Mesangial cell (primary cell): ENCODE results near the gene CCS. TPM values are rescaled to one million over a fixed set of nuclear protein-coding genes. Genes with fewer than 3 reads are reported as not detected.

ENCODE experiments used
- total RNA-seq: library from RNA; depleted of rRNA; stranded (reverse); fragments of >200 nt; gene quantifications from 2 replicates; pipeline ENCODE4 v1.2.3, GENCODE V29; 2015

CCS gene
- total RNA-seq: 20.4 and 32.2 TPM in 2 replicates

GRCh38 chr11:66592457-66593302 lies at the start of gene CCS, which contains the start of gene CCDC87:
Gene CCS (plus strand): TSS chr11:66593185. CDS start chr11:66593262, 77 bp downstream.
Gene CCDC87 (minus strand): TSS chr11:66593063. CDS start chr11:66593015, 48 bp downstream.

GRCh38 chr11:66545701-66546367 lies 47.2 kb upstream of the CCS start, which contains the start of gene ZDHHC24:
Gene ZDHHC24 (minus strand): TSS chr11:66546048. CDS start chr11:66546003, 45 bp downstream.

GRCh38 chr11:66546368-66546965 lies 46.5 kb upstream of the CCS start, which contains the start of gene ACTN3:
Gene ACTN3 (plus strand): TSS chr11:66546903. CDS start chr11:66546938, 35 bp downstream.

GRCh38 chr11:66568124-66568916 lies 24.7 kb upstream of the CCS start, which contains the start of gene CTSF:
Gene CTSF (minus strand): TSS chr11:66568606. CDS start chr11:66568486, 120 bp downstream.

GRCh38 chr11:66616379-66617154 lies 23.6 kb downstream of the CCS start, which contains the start of gene RBM14:
Gene RBM14 (plus strand): TSS chr11:66616630. CDS start chr11:66616721, 91 bp downstream.

GRCh38 chr11:66638177-66639065 lies 45.4 kb downstream of the CCS start, which contains the start of gene RBM4:
Gene RBM4 (plus strand): TSS chr11:66638703. CDS start chr11:66639712, 1,009 bp downstream.

Other genes starting within 250 kb of the CCS start
- gene BRMS1, start 248.1 kb upstream of the CCS start, total RNA-seq: 41.2 and 63.6 TPM in 2 replicates
- 31.3 and 44.7 TPM in 2 replicates for gene B4GAT1, start 245.6 kb upstream of the CCS start, total RNA-seq
- 3.3 and 5.2 TPM in 2 replicates for gene SLC29A2, start 221.4 kb upstream of the CCS start, total RNA-seq
- gene NPAS4, start 172.2 kb upstream of the CCS start, total RNA-seq: 0.13 TPM in 1 of 2 replicates, not detected in the other
- gene MRPL11, start 154.3 kb upstream of the CCS start, total RNA-seq: 46.9 and 71.0 TPM in 2 replicates
- 4.6 and 9.9 TPM in 2 replicates for gene PELI3, start 126.3 kb upstream of the CCS start, total RNA-seq
- 75.4 and 101 TPM in 2 replicates for gene DPP3, start 112.8 kb upstream of the CCS start, total RNA-seq
- 24.9 and 52.4 TPM in 2 replicates for gene BBS1, start 82.5 kb upstream of the CCS start, total RNA-seq
- 32.3 and 44.5 TPM in 2 replicates for gene ZDHHC24, start 47.1 kb upstream of the CCS start, total RNA-seq
- under 0.01 and 0.13 TPM in 2 replicates for gene ACTN3, start 46.3 kb upstream of the CCS start, total RNA-seq
- 9.6 and 61.5 TPM in 2 replicates for gene CTSF, start 24.6 kb upstream of the CCS start, total RNA-seq
- 0.16 and 0.76 TPM in 2 replicates for gene CCDC87, start 122 bp upstream of the CCS start, total RNA-seq
- gene RBM14, start 23.4 kb downstream of the CCS start, total RNA-seq: 34.5 and 52.3 TPM in 2 replicates
- gene RBM4, start 45.5 kb downstream of the CCS start, total RNA-seq: 100 and 155 TPM in 2 replicates
- gene RBM4B, start 84.7 kb downstream of the CCS start, total RNA-seq: 11.9 and 14.2 TPM in 2 replicates
- gene SPTBN2, start 136.0 kb downstream of the CCS start, total RNA-seq: 63.4 and 74.8 TPM in 2 replicates